22Rv1 (cell line): Measurements from ENCODE around the gene NUP62.
"Not testable (repeated sequence)": the region's sequence is repeated elsewhere in the genome, so short reads cannot be mapped to it uniquely, and the experiment has no call there.

Experiments used
- CTCF ChIP-seq: fragments of 450-650 bp; IDR thresholded peaks from 2 replicates; pipeline ENCODE4 v1.5.1; 2017; ENCODE audit warnings: mild to moderate bottlenecking
- ZFX ChIP-seq: fragments of 450-650 bp; IDR thresholded peaks from 2 replicates; pipeline ENCODE4 v1.6.1; 2017; ENCODE audit warnings: antibody characterized with exemption, borderline replicate concordance

GRCh38 chr19:49959892-49960291, 30.6 kb upstream of the NUP62 start:
- not testable (repeated sequence) for TF ChIP-seq CTCF, ZFX
